HEK293 (cell line): ENCODE results near the gene FUOM.

Experiments used
- CTCF ChIA-PET: fragments of 350-600 bp; formaldehyde crosslinking; extraction: SDS; loops from one replicate; lab custom pipeline; 2021; ENCODE audit warnings: antibody characterized with exemption; lab: Yijun Ruan, JAX
- POLR2A ChIA-PET: fragments of 300-600 bp; formaldehyde crosslinking; extraction: SDS; loops from one replicate; lab custom pipeline; 2020; ENCODE audit warnings: antibody characterized with exemption, inconsistent platforms; lab: Yijun Ruan, JAX
- H3K27ac ChIP-seq: fragments of 200-500 bp; sonication (Bioruptor generic); 2 replicates; pipeline ENCODE4 v1.5.1; 2014; ENCODE audit warnings: low read depth, low read length, control low read depth, inconsistent platforms; ENCODE audit errors: extremely low read depth
- H3K36me3 ChIP-seq, 2 experiments: fragments of 200-500 bp in 1 of 2; sonication (Bioruptor generic) in 1 of 2; 1 replicate in 1 of 2; 2 replicates in 1 of 2; pipeline ENCODE4 v1.5.1; 2014 to 2017; ENCODE audit warnings: inconsistent platforms in 2 of 2, low read length in 2 of 2; ENCODE audit not compliant: control insufficient read depth in 2 of 2, insufficient read depth in 1 of 2
- H3K4me1 ChIP-seq: fragments of 200-500 bp; sonication (Bioruptor generic); 2 replicates; pipeline ENCODE4 v1.5.1; 2014; ENCODE audit warnings: mild to moderate bottlenecking, low read length, inconsistent platforms; ENCODE audit not compliant: control insufficient read depth, insufficient read depth
- H3K4me3 ChIP-seq: 2 replicates; pipeline ENCODE4 v1.5.1; 2011; ENCODE audit warnings: low read depth, mild to moderate bottlenecking, control low read depth, low read length, moderate library complexity
- H3K9me3 ChIP-seq: fragments of 200-500 bp; sonication (Bioruptor generic); 2 replicates; pipeline ENCODE4 v1.5.1; 2014; ENCODE audit warnings: low read depth, low read length, inconsistent platforms; ENCODE audit not compliant: control insufficient read depth, insufficient read depth
- GLIS1 ChIP-seq: fragments of 450-650 bp; formaldehyde crosslinking; IDR thresholded peaks from 2 replicates; pipeline ENCODE4 v1.5.1; 2016; ENCODE audit warnings: missing biosample characterization, missing genetic modification characterization
- RBAK ChIP-seq: fragments of 450-650 bp; formaldehyde crosslinking; IDR thresholded peaks from 2 replicates; pipeline ENCODE4 v1.5.1; 2016; ENCODE audit warnings: missing biosample characterization, missing genetic modification characterization
- SCRT2 ChIP-seq: fragments of 450-650 bp; formaldehyde crosslinking; IDR thresholded peaks from 2 replicates; pipeline ENCODE4 v1.5.1; 2016; ENCODE audit warnings: missing biosample characterization, missing genetic modification characterization
- YY2 ChIP-seq: fragments of 450-650 bp; formaldehyde crosslinking; IDR thresholded peaks from 2 replicates; pipeline ENCODE4 v1.5.1; 2016; ENCODE audit warnings: missing biosample characterization, missing genetic modification characterization
- ZNF121 ChIP-seq: fragments of 450-650 bp; formaldehyde crosslinking; IDR thresholded peaks from 2 replicates; pipeline ENCODE4 v1.5.1; 2016; ENCODE audit warnings: missing biosample characterization, missing genetic modification characterization
- ZNF23 ChIP-seq: fragments of 450-650 bp; formaldehyde crosslinking; IDR thresholded peaks from 2 replicates; pipeline ENCODE4 v1.5.1; 2016; ENCODE audit warnings: missing biosample characterization, missing genetic modification characterization, borderline replicate concordance
- ZNF302 ChIP-seq: fragments of 450-650 bp; formaldehyde crosslinking; IDR thresholded peaks from 2 replicates; pipeline ENCODE4 v1.5.1; 2016; ENCODE audit warnings: missing biosample characterization, missing genetic modification characterization, low read depth
- ZNF366 ChIP-seq: fragments of 450-650 bp; formaldehyde crosslinking; conservative IDR thresholded peaks from 2 replicates; pipeline ENCODE4 v1.5.1; 2016; ENCODE audit warnings: missing biosample characterization, missing genetic modification characterization
- ZNF423 ChIP-seq: fragments of 450-650 bp; formaldehyde crosslinking; IDR thresholded peaks from 2 replicates; pipeline ENCODE4 v1.5.1; 2016; ENCODE audit warnings: missing biosample characterization, missing genetic modification characterization
- ZNF548 ChIP-seq: fragments of 450-650 bp; formaldehyde crosslinking; IDR thresholded peaks from 2 replicates; pipeline ENCODE4 v1.5.1; 2016; ENCODE audit warnings: missing biosample characterization, missing genetic modification characterization
- TF ChIP-seq, protein P1 (sequence below): fragments of 450-650 bp; IDR thresholded peaks from 2 replicates; pipeline ENCODE4 v1.5.1; 2018; ENCODE audit warnings: missing biosample characterization, missing genetic modification characterization
- TF ChIP-seq, protein P2 (sequence below): fragments of 450-650 bp; formaldehyde crosslinking; IDR thresholded peaks from 2 replicates; pipeline ENCODE4 v1.5.1; 2016; ENCODE audit warnings: missing biosample characterization, missing genetic modification characterization
- TF ChIP-seq, protein P3 (sequence below): fragments of 450-650 bp; formaldehyde crosslinking; IDR thresholded peaks from 2 replicates; pipeline ENCODE4 v1.5.1; 2017; ENCODE audit warnings: missing biosample characterization, missing genetic modification characterization
- TF ChIP-seq, protein P4 (sequence below): fragments of 450-650 bp; IDR thresholded peaks from 2 replicates; pipeline ENCODE4 v1.5.1; 2018; ENCODE audit warnings: missing biosample characterization, mild to moderate bottlenecking, missing genetic modification characterization

FUOM gene

DNA sequence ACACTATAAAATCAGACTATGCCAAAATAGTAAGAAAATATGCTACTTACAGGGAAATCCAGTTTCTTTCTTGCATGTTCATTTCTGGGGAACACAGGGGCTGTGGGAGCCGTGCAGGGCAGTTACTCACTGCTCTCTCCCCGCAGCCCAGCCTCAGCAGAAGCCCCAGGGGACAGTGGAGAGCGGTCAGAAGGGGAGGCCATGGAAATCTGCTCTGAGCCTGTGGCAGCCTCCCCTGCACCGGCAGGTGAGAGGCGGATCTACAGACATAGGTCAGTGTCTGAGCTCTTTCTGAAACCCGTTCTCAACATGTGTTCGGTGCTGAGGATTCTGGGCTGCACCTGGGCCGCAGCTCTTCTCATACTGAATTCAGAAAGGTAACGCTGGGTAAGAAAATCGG, 46.2 kb downstream of the FUOM start:
- TF ChIP-seq YY2 (tag by site-specific recombination), result no peak
- TF ChIP-seq, protein P1, sequence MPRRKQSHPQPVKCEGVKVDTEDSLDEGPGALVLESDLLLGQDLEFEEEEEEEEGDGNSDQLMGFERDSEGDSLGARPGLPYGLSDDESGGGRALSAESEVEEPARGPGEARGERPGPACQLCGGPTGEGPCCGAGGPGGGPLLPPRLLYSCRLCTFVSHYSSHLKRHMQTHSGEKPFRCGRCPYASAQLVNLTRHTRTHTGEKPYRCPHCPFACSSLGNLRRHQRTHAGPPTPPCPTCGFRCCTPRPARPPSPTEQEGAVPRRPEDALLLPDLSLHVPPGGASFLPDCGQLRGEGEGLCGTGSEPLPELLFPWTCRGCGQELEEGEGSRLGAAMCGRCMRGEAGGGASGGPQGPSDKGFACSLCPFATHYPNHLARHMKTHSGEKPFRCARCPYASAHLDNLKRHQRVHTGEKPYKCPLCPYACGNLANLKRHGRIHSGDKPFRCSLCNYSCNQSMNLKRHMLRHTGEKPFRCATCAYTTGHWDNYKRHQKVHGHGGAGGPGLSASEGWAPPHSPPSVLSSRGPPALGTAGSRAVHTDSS, result no peak
- TF ChIP-seq, all 188 proteins: peak for 0
- no peak overlapping the region for H3K27ac ChIP-seq
- H3K9me3 ChIP-seq, result no peaks in the 10 kb centered on the region
- no peaks in the 10 kb centered on the region for H3K4me1 ChIP-seq
- POLR2A ChIA-PET, result no interaction called here
- peaks cover 7 to 40% of the 10 kb centered on the region in 2 experiments; a peak in 2 of 3 replicates for H3K36me3 ChIP-seq
- CTCF ChIA-PET, result interaction anchor here (1.2 kb wide), 1 partner anchor 18 kb away, joined by 3 read pairs; no protein-coding TSS in a partner anchor
- no peak overlapping the region for H3K4me3 ChIP-seq

DNA sequence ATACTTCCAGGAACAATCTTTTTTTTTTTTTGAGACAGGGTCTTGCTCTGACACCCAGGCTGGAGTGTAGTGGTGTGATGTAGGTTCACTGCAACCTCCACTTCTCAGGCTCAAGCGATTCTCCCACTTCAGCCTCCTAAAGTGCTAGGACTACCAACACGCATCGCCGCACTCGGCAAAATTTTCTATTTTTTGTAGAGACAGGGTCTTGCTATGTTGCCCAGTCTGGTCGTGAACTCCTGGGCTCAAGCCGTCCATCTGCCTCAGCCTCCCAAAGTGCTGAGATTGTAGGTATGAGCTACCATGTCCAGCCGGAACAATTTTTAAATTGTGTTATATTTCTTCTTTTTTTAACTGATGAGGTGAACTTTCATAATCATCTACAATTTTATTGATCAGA, 47.0 kb downstream of the FUOM start:
- no peaks in the 10 kb centered on the region for H3K9me3 ChIP-seq
- POLR2A ChIA-PET, result no interaction called here
- H3K4me1 ChIP-seq, result no peaks in the 10 kb centered on the region
- CTCF ChIA-PET, result interaction anchor here (1.2 kb wide), 1 partner anchor 19 kb away, joined by 3 read pairs; no protein-coding TSS in a partner anchor
- H3K4me3 ChIP-seq, result no peak overlapping the region
- no peak overlapping the region for H3K27ac ChIP-seq
- peaks cover 7 to 43% of the 10 kb centered on the region in 2 experiments; a peak in 2 of 3 replicates for H3K36me3 ChIP-seq
- peak; percentile 84 for TF ChIP-seq ZNF121 (tag by site-specific recombination)
- TF ChIP-seq ZNF23 (tag by site-specific recombination), result no peak

DNA sequence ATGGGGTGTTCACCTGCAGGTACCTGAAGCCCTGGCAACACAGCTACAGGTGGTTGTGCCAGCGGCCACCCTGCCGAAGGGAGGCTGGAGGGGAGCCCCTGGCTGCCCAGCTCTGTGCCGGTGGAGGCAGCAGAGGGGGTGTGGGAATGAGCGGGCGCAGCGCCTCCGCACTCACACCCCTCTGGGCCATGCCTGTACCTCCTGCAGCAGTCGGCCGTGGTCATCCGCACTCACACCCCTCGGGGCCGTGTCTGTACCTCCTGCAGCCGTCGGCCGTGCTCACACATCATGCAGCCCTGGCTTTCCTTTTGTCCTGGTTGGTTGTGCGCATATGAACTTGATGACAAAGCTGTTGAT, 47.4 kb downstream of the FUOM start:
- H3K9me3 ChIP-seq, result no peaks in the 10 kb centered on the region
- no peak overlapping the region for H3K4me3 ChIP-seq
- H3K36me3 ChIP-seq, result peaks cover 7 to 48% of the 10 kb centered on the region in 2 experiments; a peak in 2 of 3 replicates
- no peaks in the 10 kb centered on the region for H3K4me1 ChIP-seq
- POLR2A ChIA-PET, result no interaction called here
- CTCF ChIA-PET, result no interaction called here
- no peak for TF ChIP-seq GLIS1
- TF ChIP-seq, protein P1, result no peak
- TF ChIP-seq SCRT2 (tag by site-specific recombination), result peak; percentile 48; the same call in 1 of the 2 replicates
- TF ChIP-seq, protein P2, sequence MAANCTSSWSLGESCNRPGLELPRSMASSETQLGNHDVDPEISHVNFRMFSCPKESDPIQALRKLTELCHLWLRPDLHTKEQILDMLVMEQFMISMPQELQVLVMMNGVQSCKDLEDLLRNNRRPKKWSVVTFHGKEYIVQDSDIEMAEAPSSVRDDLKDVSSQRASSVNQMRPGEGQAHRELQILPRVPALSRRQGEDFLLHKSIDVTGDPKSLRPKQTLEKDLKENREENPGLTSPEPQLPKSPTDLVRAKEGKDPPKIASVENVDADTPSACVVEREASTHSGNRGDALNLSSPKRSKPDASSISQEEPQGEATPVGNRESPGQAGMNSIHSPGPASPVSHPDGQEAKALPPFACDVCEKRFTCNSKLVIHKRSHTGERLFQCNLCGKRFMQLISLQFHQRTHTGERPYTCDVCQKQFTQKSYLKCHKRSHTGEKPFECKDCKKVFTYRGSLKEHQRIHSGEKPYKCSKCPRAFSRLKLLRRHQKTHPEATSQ (tag by site-specific recombination), result no peak
- H3K27ac ChIP-seq, result no peak overlapping the region

DNA sequence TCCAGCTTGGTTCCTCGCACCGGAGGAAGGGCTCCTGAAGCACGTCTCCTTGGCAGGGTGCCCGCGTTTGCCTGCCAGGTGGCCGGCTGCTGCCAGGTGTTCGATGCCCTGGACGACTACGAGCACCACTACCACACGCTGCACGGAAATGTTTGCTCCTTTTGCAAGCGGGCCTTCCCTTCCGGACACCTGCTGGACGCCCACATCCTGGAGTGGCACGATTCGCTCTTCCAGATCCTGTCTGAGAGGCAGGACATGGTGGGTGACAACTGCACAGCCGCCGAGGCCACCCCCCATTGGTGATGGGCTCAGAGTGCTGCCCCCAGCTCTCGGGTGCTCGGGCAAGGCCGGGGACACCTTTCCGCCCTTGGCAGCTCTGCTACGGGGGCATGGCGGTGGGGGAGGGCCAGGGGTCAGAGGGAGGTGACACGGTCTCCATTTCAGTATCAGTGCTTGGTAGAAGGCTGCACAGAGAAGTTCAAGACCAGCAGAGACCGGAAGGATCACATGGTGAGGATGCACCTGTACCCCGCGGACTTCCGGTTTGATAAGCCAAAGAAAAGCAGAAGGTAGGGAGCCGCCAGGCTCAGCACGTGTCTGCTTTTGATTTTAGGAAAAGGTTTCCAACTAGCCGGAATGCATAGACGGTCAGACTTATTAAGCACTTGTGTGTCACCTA, 48.0 kb downstream of the FUOM start:
- no peak overlapping the region for H3K27ac ChIP-seq

More for the DNA sequence above, 48.0 kb downstream of the FUOM start:
- Histone ChIP-seq H3K4me3 (no peak overlapping the region), H3K4me1 (no peaks in the 10 kb centered on the region), H3K9me3 (no peaks in the 10 kb centered on the region), H3K36me3 (peaks cover 7 to 48% of the 10 kb centered on the region in 2 experiments; a peak in 2 of 3 replicates)
- TF ChIP-seq ZNF548 (no peak), ZNF121 (tag by site-specific recombination) (0 out of 2 replicates have a peak, but pooled peaks have one; percentile 10), RBAK (tag by site-specific recombination) (no peak), ZNF302 (no peak), ZNF366 (tag by site-specific recombination) (no peak), ZNF423 (tag by site-specific recombination) (no peak)
- TF ChIP-seq, protein P3, sequence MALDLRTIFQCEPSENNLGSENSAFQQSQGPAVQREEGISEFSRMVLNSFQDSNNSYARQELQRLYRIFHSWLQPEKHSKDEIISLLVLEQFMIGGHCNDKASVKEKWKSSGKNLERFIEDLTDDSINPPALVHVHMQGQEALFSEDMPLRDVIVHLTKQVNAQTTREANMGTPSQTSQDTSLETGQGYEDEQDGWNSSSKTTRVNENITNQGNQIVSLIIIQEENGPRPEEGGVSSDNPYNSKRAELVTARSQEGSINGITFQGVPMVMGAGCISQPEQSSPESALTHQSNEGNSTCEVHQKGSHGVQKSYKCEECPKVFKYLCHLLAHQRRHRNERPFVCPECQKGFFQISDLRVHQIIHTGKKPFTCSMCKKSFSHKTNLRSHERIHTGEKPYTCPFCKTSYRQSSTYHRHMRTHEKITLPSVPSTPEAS (tag by site-specific recombination), result no peak
- TF ChIP-seq, protein P4, sequence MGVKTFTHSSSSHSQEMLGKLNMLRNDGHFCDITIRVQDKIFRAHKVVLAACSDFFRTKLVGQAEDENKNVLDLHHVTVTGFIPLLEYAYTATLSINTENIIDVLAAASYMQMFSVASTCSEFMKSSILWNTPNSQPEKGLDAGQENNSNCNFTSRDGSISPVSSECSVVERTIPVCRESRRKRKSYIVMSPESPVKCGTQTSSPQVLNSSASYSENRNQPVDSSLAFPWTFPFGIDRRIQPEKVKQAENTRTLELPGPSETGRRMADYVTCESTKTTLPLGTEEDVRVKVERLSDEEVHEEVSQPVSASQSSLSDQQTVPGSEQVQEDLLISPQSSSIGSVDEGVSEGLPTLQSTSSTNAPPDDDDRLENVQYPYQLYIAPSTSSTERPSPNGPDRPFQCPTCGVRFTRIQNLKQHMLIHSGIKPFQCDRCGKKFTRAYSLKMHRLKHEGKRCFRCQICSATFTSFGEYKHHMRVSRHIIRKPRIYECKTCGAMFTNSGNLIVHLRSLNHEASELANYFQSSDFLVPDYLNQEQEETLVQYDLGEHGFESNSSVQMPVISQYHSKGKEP (tag by site-specific recombination), result no peak
- ChIA-PET POLR2A (no interaction called here), CTCF (no interaction called here)
